Keratinocyte (primary cell): ENCODE data around the gene VPS13C. TPM values are rescaled to one million over a fixed set of nuclear protein-coding genes. Genes with fewer than 3 reads are reported as not detected.

Source experiments
- DNase-seq: peaks from one replicate; pipeline ENCODE4 v3.0.0-alpha.2; 2011; ENCODE audit warnings: low read depth, missing footprints, low spot score
- FAIRE-seq: peaks from 2 replicates; lab custom pipeline; 2011; peaks lifted over from hg19 to GRCh38; lab: Jason Lieb, UNC
- H2AFZ ChIP-seq: 2 replicates; pipeline ENCODE4 v1.6.0; 2012; ENCODE audit warnings: low read length, control low read depth, inconsistent platforms; ENCODE audit not compliant: control insufficient read depth
- H3K27ac ChIP-seq: 2 replicates; pipeline ENCODE4 v1.5.1; 2011; ENCODE audit warnings: low read length; ENCODE audit not compliant: control insufficient read depth, insufficient read depth
- H3K27me3 ChIP-seq: 3 replicates; pipeline ENCODE4 v1.6.0; 2011; ENCODE audit warnings: low read length; ENCODE audit not compliant: control insufficient read depth, insufficient read depth; ENCODE audit errors: extremely low read depth
- H3K36me3 ChIP-seq, 2 experiments: 2 replicates in 1 of 2; 3 replicates in 1 of 2; pipeline ENCODE4 v1.5.1; 2011; ENCODE audit warnings: low read length in 2 of 2, mild to moderate bottlenecking in 1 of 2; ENCODE audit not compliant: control insufficient read depth in 2 of 2, insufficient read depth in 2 of 2; ENCODE audit errors: extremely low read depth in 1 of 2
- H3K4me1 ChIP-seq: 3 replicates; pipeline ENCODE4 v1.5.1; 2011; ENCODE audit warnings: low read length; ENCODE audit not compliant: control insufficient read depth, insufficient read depth; ENCODE audit errors: extremely low read depth
- H3K4me2 ChIP-seq: 3 replicates; pipeline ENCODE4 v1.6.0; 2011; ENCODE audit warnings: low read depth, low read length; ENCODE audit not compliant: control insufficient read depth, insufficient read depth; ENCODE audit errors: extremely low read depth
- H3K4me3 ChIP-seq, 3 experiments: fragments of 200-600 bp in 1 of 3; sonication (generic) in 1 of 3; 2 replicates in 2 of 3; 3 replicates in 1 of 3; pipeline ENCODE4 v1.5.1; 2011 to 2016; ENCODE audit warnings: low read length in 3 of 3, mild to moderate bottlenecking in 3 of 3, control low read depth in 2 of 3, inconsistent platforms in 1 of 3, low read depth in 1 of 3, mixed read lengths in 1 of 3, mixed run types in 1 of 3, moderate library complexity in 1 of 3; ENCODE audit not compliant: control insufficient read depth in 2 of 3, insufficient read depth in 2 of 3; ENCODE audit errors: extremely low read depth in 1 of 3
- H3K79me2 ChIP-seq: 2 replicates; pipeline ENCODE4 v1.6.0; 2012; ENCODE audit warnings: low read length; ENCODE audit not compliant: control insufficient read depth, insufficient read depth
- H3K9ac ChIP-seq: 3 replicates; pipeline ENCODE4 v1.6.0; 2011; ENCODE audit warnings: low read length; ENCODE audit not compliant: control insufficient read depth, insufficient read depth; ENCODE audit errors: extremely low read depth
- H3K9me1 ChIP-seq: 3 replicates; pipeline ENCODE4 v1.6.0; 2011; ENCODE audit warnings: low read length; ENCODE audit not compliant: control insufficient read depth, insufficient read depth; ENCODE audit errors: extremely low read depth
- H3K9me3 ChIP-seq: 2 replicates; pipeline ENCODE4 v1.5.1; 2012; ENCODE audit warnings: low read depth, low read length; ENCODE audit not compliant: control insufficient read depth
- H4K20me1 ChIP-seq: 3 replicates; pipeline ENCODE4 v1.6.0; 2011; ENCODE audit warnings: low read length; ENCODE audit not compliant: control insufficient read depth, insufficient read depth; ENCODE audit errors: extremely low read depth
- CTCF ChIP-seq, 3 experiments: IDR thresholded peaks in 1 of 3; conservative IDR thresholded peaks in 1 of 3; optimal IDR thresholded peaks in 1 of 3; 2 replicates in 2 of 3; 3 replicates in 1 of 3; pipeline versions ENCODE3 to v1.5.1; 2011; ENCODE audit warnings: low read length in 3 of 3, mild to moderate bottlenecking in 3 of 3, moderate library complexity in 2 of 3, control low read depth in 1 of 3, inconsistent platforms in 1 of 3; ENCODE audit not compliant: insufficient read depth in 2 of 3; ENCODE audit errors: extremely low read depth in 1 of 3
- EZH2 ChIP-seq: IDR thresholded peaks from one replicate; pipeline ENCODE4 v1.6.1; 2012; ENCODE audit warnings: inconsistent platforms, mild to moderate bottlenecking, low read length, moderate library complexity
- dilution Hi-C: fragments of 300-500 bp; cut with MboI; formaldehyde crosslinking; loops from one replicate; pipeline ENCODE4 v1.7.0; 2020; ENCODE audit warnings: low sequenced_read_pairs; ENCODE audit not compliant: extremely low pct_ligation_motif_present
- polyA plus RNA-seq, 5 experiments: library from polyadenylated mRNA; depleted of rRNA in 3 of 5; stranded (reverse) in 3 of 5; stranded (forward) in 1 of 5; unstranded in 1 of 5; fragments of >200 nt; gene quantifications; 1 replicate in 1 of 5; 2 replicates in 3 of 5; 3 replicates in 1 of 5; pipeline versions ENCODE4 v1.2.1 to v1.2.3, GENCODE V29; 2011 to 2012; ENCODE audit warnings: missing spikeins in 2 of 5, low read depth in 1 of 5, low replicate concordance in 1 of 5

The VPS13C gene
- polyA plus RNA-seq, 1 donor (not counting 4 experiments of a cell fraction or from before 2014, with no cell fraction given), result 13.5 TPM

GRCh38 chr15:61890106-61890505 lies 170.1 kb downstream of the VPS13C start:
- FAIRE-seq (no peak), DNase-seq (no peak)
- Histone ChIP-seq H3K4me2 (no peak overlapping the region), H2AFZ (no peak overlapping the region), H3K4me1 (peaks cover 6% of the 10 kb centered on the region), H3K9me3 (no peaks in the 10 kb centered on the region), H3K27me3 (no peaks in the 10 kb centered on the region), H3K27ac (no peak overlapping the region), H3K36me3 (no peaks in the 10 kb centered on the region), H3K9ac (no peak overlapping the region), H3K4me3 (no peak overlapping the region), H4K20me1 (no peaks in the 10 kb centered on the region), H3K9me1 (no peaks in the 10 kb centered on the region), H3K79me2 (no peaks in the 10 kb centered on the region)
- TF ChIP-seq EZH2 (no peak), CTCF (optimal IDR thresholded peaks at IDR 0.05 in 1 of 3, IDR thresholded peaks at IDR 0.05 in 1 of 3, conservative IDR thresholded peaks at IDR 0.05 in 1 of 3; ENCODE audit: extremely low read depth in 1 of 3, insufficient read depth in 2 of 3, low read length in 3 of 3) (no peak)
- dilution Hi-C loops, result no loop called here

DNA sequence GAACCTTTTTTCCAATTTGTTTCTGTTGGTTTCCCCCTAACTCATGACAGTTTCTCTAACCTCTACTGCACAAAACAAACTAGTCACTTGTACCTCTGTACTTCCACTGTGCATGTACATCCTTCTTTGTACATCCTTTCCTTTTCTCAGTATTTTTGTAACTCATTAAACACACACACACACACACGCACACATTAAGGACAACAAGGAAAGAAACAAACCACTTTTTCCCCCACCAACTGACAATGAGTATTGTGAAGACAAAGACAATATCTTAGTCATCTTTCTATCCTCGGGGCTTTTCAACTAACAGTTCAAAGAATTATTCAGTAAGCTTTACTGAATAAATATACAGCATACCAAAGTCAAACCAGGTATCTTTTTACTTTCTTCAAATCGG lies 170.5 kb downstream of the VPS13C start:
- Histone ChIP-seq H2AFZ (no peak overlapping the region), H3K4me1 (peaks cover 6% of the 10 kb centered on the region), H3K27me3 (no peaks in the 10 kb centered on the region), H3K27ac (no peak overlapping the region), H3K9ac (no peak overlapping the region), H3K79me2 (no peaks in the 10 kb centered on the region), H4K20me1 (no peaks in the 10 kb centered on the region), H3K4me3 (no peak overlapping the region), H3K4me2 (no peak overlapping the region), H3K9me1 (no peaks in the 10 kb centered on the region), H3K36me3 (no peaks in the 10 kb centered on the region), H3K9me3 (no peaks in the 10 kb centered on the region)
- DNase-seq (no peak), FAIRE-seq (peak; percentile 23)
- TF ChIP-seq EZH2 (no peak), CTCF (optimal IDR thresholded peaks at IDR 0.05 in 1 of 3, IDR thresholded peaks at IDR 0.05 in 1 of 3, conservative IDR thresholded peaks at IDR 0.05 in 1 of 3; ENCODE audit: extremely low read depth in 1 of 3, insufficient read depth in 2 of 3, low read length in 3 of 3) (no peak)
- dilution Hi-C loops, result no loop called here
